Measurements from ENCODE around the gene CABLES1.

- no peak for TF ChIP-seq CTCF (IDR thresholded peaks at IDR 0.05)
- TF ChIP-seq EP300 (IDR thresholded peaks at IDR 0.05), result no peak
- TF ChIP-seq POLR2AphosphoS5 (IDR thresholded peaks at IDR 0.05), result no peak
- no peak for TF ChIP-seq POLR2A (IDR thresholded peaks at IDR 0.05)
Measured at GRCh38 chr18:23232331-23232730, 97.0 kb downstream of the CABLES1 start.

All from gastroesophageal sphincter (tissue), 3 donors.